ENCODE data around the gene ARMC12.
A peak's percentile ranks its signal among the peaks of the same experiment; 100 is the strongest.
"Not testable (repeated sequence)": the region's sequence is repeated elsewhere in the genome, so short reads cannot be mapped to it uniquely, and the experiment has no call there.

The ARMC12 gene

DNA sequence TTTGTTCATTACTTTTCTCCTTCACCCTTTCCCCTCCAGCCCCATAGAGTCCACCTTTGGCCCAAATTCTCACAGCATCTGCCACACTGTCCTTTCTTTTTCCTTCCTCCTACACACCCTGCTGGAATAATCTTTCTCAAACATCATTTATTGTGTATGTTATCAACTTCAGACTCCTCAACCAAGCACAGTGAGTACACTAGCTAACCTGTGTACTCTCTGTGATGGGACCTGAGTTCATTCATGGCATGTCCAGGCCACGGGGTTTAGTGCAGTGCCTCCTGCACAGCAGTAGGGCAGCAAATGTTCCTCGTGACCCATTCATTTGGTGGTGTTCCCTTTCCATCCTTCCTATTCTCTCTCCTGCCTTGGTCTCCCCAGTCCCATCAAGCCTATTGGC lies 7.1 kb upstream of the ARMC12 start:
- TF ChIP-seq, protein P1, sequence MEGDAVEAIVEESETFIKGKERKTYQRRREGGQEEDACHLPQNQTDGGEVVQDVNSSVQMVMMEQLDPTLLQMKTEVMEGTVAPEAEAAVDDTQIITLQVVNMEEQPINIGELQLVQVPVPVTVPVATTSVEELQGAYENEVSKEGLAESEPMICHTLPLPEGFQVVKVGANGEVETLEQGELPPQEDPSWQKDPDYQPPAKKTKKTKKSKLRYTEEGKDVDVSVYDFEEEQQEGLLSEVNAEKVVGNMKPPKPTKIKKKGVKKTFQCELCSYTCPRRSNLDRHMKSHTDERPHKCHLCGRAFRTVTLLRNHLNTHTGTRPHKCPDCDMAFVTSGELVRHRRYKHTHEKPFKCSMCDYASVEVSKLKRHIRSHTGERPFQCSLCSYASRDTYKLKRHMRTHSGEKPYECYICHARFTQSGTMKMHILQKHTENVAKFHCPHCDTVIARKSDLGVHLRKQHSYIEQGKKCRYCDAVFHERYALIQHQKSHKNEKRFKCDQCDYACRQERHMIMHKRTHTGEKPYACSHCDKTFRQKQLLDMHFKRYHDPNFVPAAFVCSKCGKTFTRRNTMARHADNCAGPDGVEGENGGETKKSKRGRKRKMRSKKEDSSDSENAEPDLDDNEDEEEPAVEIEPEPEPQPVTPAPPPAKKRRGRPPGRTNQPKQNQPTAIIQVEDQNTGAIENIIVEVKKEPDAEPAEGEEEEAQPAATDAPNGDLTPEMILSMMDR (IDR thresholded peaks at IDR 0.05; ENCODE audit: low read depth, low read length, missing control alignments), result no peak
- H3K4me3 ChIP-seq (ENCODE audit: low read depth, low read length), result no peak overlapping the region
- DNase-seq (ENCODE audit: low read depth), result no peak

DNA sequence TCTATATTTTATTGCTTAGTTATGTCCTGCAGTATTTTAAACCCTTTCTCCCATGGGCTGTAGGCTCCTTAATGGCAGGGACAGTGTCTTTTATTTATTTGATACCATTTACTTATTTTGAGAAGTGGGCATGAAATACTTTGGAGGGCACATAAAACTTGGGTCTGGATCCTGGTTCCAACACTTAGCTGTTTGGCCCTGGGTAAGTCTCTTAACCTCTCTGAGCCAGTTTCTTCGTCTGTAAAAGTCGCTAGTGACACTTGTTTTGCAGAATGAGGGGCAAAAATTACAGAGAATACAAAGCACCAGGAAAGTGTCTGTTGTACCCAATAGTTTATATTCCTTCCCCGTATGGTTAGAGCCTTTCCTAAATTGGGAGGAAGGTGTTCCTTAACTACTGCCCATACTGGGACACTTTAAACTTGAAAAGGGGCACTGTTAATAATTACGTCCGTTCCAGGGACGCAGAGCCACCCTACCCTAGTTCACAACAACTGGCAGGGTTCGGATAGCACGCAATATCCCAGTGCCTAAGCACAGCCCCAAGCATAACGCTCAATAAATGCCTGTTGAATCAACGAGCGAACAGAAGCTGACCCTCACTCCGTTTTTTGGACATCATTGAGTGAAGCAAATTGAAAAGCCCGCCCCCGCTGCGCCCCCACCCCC lies 6.0 kb upstream of the ARMC12 start:
- DNase-seq (ENCODE audit: low read depth), result no peak
- TF ChIP-seq, protein P1 (IDR thresholded peaks at IDR 0.05; ENCODE audit: low read depth, low read length, missing control alignments), result no peak
- H3K4me3 ChIP-seq (ENCODE audit: low read depth, low read length), result peak overlapping the region; percentile 25

DNA sequence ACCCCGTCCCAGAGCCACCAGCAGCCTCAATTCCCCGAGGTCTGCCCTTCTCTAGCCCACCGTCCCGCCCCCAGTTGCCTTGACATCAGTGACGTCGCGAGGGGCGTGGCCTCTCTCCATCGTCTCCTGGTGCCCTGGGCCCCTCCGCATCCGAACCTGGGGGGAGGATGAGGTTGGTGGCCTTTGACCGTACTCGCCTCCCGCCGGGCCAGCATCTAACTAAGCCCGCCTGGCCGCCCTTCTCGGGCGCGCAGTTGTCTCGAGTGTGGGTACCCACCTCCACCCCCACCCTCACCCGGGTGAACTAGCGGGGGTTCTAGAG lies 5.5 kb upstream of the ARMC12 start:
- H3K4me3 ChIP-seq (ENCODE audit: low read depth, low read length), result peak overlapping the region; percentile 71
- TF ChIP-seq, protein P1 (IDR thresholded peaks at IDR 0.05; ENCODE audit: low read depth, low read length, missing control alignments), result no peak
- peak; percentile 45 for DNase-seq (ENCODE audit: low read depth)

DNA sequence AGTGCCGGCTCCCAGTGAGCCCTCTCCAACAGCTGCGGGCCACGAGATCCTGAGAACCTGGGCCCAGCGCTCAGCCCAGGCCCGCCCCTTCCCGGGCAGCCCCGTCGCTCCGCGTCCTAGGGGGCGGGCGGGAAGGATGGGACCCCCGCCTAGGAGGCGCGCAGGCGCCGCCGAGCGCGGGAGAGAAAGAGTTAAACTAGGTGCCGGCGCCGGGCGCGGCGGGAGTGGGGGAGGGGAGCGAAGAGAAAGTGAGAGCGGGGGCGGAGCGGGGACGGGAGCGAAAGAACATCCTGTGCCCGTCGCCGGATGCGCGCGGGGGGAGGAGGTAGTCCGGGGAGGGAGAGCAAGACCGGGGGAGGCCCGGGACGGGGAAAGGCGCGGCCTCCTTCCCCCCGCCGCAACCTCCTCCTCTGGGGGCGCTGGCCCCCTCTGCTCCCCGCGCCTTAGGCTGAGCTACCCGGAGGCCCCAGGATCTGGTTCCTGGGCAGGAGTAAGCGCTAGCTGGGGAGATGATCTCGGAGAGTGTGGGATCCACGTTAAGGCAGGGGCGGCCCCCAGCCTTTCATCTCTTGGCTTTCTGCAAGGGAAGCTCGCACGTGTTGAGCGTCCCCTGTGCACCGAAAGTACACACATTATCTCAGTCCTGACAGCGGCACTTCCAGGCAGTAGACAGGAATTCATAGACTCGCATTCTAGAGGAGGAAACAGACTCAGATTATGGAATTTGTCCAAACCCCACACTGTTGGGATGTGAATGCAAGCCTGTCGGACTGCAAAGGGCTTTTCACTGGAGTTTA lies 4.9 kb upstream of the ARMC12 start:
- peak overlapping the region; percentile 71 for H3K4me3 ChIP-seq (ENCODE audit: low read depth, low read length)
- TF ChIP-seq, protein P1 (IDR thresholded peaks at IDR 0.05; ENCODE audit: low read depth, low read length, missing control alignments), result no peak
- peak; percentile 59 for DNase-seq (ENCODE audit: low read depth)

DNA sequence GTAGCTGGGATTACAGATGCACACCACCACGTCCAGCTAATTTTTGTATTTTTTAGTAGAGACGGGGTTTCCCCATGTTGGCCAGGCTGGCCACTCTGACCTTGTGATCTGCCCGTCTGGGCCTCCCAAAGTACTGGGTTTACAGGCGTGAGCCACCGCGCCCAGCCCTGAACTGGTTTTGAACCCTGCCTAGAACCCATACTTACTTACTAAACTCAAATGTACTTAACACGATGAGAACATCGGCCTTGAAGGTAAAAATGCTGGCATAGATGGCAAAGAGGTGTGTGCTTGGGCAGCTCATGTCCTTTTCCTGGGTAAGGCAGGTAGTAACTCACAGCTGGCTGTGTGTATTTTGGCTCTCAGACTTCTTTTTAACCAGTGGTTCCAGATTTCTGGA lies 3.2 kb upstream of the ARMC12 start:
- TF ChIP-seq, protein P1 (IDR thresholded peaks at IDR 0.05; ENCODE audit: low read depth, low read length, missing control alignments), result no peak
- no peak overlapping the region for H3K4me3 ChIP-seq (ENCODE audit: low read depth, low read length)
- DNase-seq (ENCODE audit: low read depth), result no peak

DNA sequence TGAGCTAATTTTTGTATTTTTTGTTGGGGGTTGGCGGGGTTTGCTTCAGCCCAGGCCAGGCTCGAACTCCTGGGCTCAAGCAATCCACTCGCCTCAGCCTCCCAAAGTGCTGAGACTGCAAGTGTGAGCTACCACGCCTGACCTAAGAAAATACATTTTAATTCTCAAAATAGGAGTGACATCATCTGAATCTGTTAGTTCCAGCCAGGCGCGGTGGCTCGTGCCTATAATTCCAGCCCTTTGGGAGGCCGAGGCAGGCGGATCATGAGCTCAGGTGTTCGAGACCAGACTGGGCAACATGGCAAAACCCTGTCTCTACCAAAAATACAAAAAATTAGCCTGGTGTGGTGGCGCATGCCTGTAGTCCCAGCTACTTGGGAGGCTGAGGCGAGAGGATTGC lies 2.5 kb upstream of the ARMC12 start:
- H3K4me3 ChIP-seq (ENCODE audit: low read depth, low read length); DNase-seq (ENCODE audit: low read depth): not testable (repeated sequence)

DNA sequence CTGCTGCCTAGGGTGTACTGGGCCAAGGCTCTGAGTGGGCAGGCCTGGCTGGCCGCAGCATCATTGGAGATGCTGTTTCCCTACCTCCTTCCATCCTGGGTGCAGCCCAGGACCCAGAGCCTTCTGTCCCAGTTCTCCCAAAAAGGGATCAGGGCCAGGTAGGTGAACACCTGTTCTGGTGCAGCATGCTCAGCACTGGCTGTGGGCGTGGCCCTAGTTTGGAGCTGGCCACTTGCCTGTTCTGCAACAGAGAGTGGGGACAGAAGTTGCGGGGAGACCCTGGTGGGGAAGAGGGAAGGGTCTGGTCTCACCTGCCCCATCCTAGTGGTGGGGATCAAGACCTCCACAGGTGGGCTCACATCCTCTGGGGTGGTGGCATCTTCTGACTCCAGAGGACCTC lies 1.4 kb upstream of the ARMC12 start:
- H3K4me3 ChIP-seq (ENCODE audit: low read depth, low read length), result no peak overlapping the region
- DNase-seq (ENCODE audit: low read depth), result no peak
- TF ChIP-seq, protein P1 (IDR thresholded peaks at IDR 0.05; ENCODE audit: low read depth, low read length, missing control alignments), result no peak
